ENCODE results near the gene CENPS.

GRCh38 chr1:10402729-10403274 is 27.4 kb upstream of the CENPS start:
- TF ChIP-seq CTCF (IDR thresholded peaks at IDR 0.05) (no peak), EZH2 (IDR thresholded peaks at IDR 0.05; ENCODE audit: borderline replicate concordance, insufficient read depth, low read depth, low read length, poor library complexity, severe bottlenecking) (no peak)

Data from B cell (primary cell).